Thyroid gland (tissue), 4 donors: ENCODE data around the gene KCNJ5. TPM values are rescaled to one million over a fixed set of nuclear protein-coding genes. Genes with fewer than 3 reads are reported as not detected.

Experiments
- DNase-seq, 2 donors: peaks; one replicate each; pipeline ENCODE4 v3.0.0-alpha.2; 2019
- H3K27ac ChIP-seq, 3 donors: fragments of 200-600 bp; sonication (generic); 1 replicate in 2 of 3; 2 replicates in 1 of 3; pipeline ENCODE4 v1.5.1; 2016 to 2019; ENCODE audit warnings: mild to moderate bottlenecking in 1 of 3, moderate library complexity in 1 of 3
- H3K27me3 ChIP-seq: fragments of 200-600 bp; sonication (generic); one replicate; pipeline ENCODE4 v1.5.1; 2019
- H3K36me3 ChIP-seq, 2 donors: fragments of 200-600 bp; sonication (generic); one replicate each; pipeline ENCODE4 v1.5.1; 2016 to 2019
- H3K4me1 ChIP-seq, 2 donors: fragments of 200-600 bp; sonication (generic); one replicate each; pipeline ENCODE4 v1.5.1; 2017 to 2019
- H3K4me3 ChIP-seq, 3 donors: fragments of 200-600 bp; sonication (generic); replicated peaks in 1 of 3; 1 replicate in 2 of 3; 2 replicates in 1 of 3; pipeline ENCODE4 v1.5.1; 2016; ENCODE audit warnings: mild to moderate bottlenecking in 1 of 3
- H3K9me3 ChIP-seq: fragments of 200-600 bp; sonication (generic); one replicate; pipeline ENCODE4 v1.5.1; 2017
- CTCF ChIP-seq, 6 experiments: fragments of 200-600 bp in 3 of 6; fragments of 450-650 bp in 3 of 6; sonication (generic) in 3 of 6; IDR thresholded peaks; one replicate each; pipeline ENCODE4 v1.5.1; 2016 to 2019; ENCODE audit warnings: antibody characterized with exemption in 6 of 6, mild to moderate bottlenecking in 2 of 6, inconsistent platforms in 1 of 6, moderate library complexity in 1 of 6
- POLR2A ChIP-seq, 2 donors: fragments of 450-650 bp; IDR thresholded peaks; one replicate each; pipeline ENCODE4 v1.6.1; 2017; ENCODE audit warnings: antibody characterized with exemption in 2 of 2, mild to moderate bottlenecking in 2 of 2, moderate library complexity in 1 of 2
- WGBS, 2 donors: methylation state at CpG; one replicate each; pipeline ENCODE4 v1.1.5; 2017; 5-methylcytosine and 5-hydroxymethylcytosine counted together
- intact Hi-C: fragments of 100-400 bp; cut with DNase I; formaldehyde crosslinking; loops from one replicate; pipeline ENCODE4 v1.15.1; 2023
- total RNA-seq, 4 donors: library from RNA; depleted of rRNA; stranded (reverse); fragments of >200 nt; gene quantifications; one replicate each; pipeline ENCODE4 v1.2.3, GENCODE V29; 2016

The KCNJ5 gene
- total RNA-seq, 4 donors from 2014 or later = 0.40 to 2.7 (median 1.2) TPM

- Histone ChIP-seq H3K27me3 (no peaks in the 10 kb centered on the region), H3K36me3 (no peaks in the 10 kb centered on the region), H3K4me1 (peaks cover 12 to 20% of the 10 kb centered on the region in 2 donors), H3K27ac (no peak overlapping the region), H3K4me3 (no peak overlapping the region), H3K9me3 (no peaks in the 10 kb centered on the region)
- intact Hi-C loops = no loop called here
- TF ChIP-seq CTCF (IDR thresholded peaks at IDR 0.05) = no peak
- TF ChIP-seq POLR2A (IDR thresholded peaks at IDR 0.05) = no peak
- no peak for DNase-seq
- 93 to 97% methylated on average over 9 to 10 of the region's 10 CpGs for WGBS, 2 donors
Observed at GRCh38 chr11:128868841-128869671, 22.1 kb upstream of the KCNJ5 start.

GRCh38 chr11:128871168-128871610 lies 20.0 kb upstream of the KCNJ5 start:
- no peak overlapping the region for H3K27ac ChIP-seq
- no peaks in the 10 kb centered on the region for H3K36me3 ChIP-seq
- TF ChIP-seq POLR2A (IDR thresholded peaks at IDR 0.05) = no peak
- no peak for TF ChIP-seq CTCF (IDR thresholded peaks at IDR 0.05)
- no peaks in the 10 kb centered on the region for H3K27me3 ChIP-seq
- H3K4me3 ChIP-seq = no peak overlapping the region
- no peaks in the 10 kb centered on the region for H3K9me3 ChIP-seq
- whole genome bisulfite sequencing, 2 donors = 78 to 84% methylated on average over 6 of the region's 6 CpGs
- no peak for DNase-seq
- intact Hi-C loops = no loop called here
- H3K4me1 ChIP-seq = peaks cover 4 to 5% of the 10 kb centered on the region in 2 donors

DNA sequence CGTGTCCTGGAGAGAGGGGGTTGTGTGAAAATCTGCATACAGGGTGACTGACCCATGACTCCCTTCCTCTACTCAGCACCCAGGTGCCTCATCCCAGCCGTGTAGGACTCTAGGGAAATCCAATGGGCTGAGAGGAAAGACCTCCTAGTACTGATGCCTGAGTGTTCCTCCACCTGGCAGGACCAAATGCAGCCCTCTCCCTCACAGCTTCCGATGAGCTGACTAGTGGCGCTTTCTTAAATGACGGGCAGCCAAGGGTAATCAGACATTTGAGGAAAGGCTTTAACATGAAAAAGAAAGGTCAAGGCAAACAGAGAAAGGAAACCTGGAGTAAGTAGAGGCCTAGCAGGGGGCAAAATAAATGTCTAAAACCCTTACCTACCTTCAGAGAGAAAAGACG lies 19.1 kb upstream of the KCNJ5 start:
- Histone ChIP-seq H3K4me1 (peaks cover 4 to 5% of the 10 kb centered on the region in 2 donors), H3K9me3 (no peaks in the 10 kb centered on the region), H3K27me3 (no peaks in the 10 kb centered on the region), H3K4me3 (no peak overlapping the region), H3K27ac (no peak overlapping the region), H3K36me3 (no peaks in the 10 kb centered on the region)
- TF ChIP-seq POLR2A (IDR thresholded peaks at IDR 0.05) (no peak), CTCF (IDR thresholded peaks at IDR 0.05) (no peak)
- intact Hi-C loops = no loop called here
- WGBS, 2 donors = 83% methylated on average over 6 of the region's 6 CpGs
- DNase-seq = no peak

DNA sequence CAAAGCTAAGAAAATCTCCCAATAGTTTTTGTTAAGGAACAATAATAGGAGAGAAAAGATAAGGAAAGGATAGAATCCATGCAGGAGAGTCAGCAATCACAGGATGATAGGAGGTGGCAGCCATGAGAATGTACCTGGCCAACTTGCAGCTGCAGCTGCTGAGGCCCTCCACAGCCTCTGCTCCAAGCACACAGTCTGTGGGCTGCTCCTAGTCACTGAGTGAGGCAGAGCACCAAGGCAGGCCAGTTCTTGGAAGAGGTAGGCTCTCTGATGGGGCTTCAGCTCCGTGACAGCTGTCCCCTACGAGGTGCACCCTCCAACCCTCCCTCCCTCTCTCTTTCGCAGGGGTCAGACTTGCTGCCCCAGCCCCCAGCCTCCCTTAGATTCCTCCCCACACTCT lies 18.6 kb upstream of the KCNJ5 start:
- DNase-seq = no peak
- TF ChIP-seq CTCF (IDR thresholded peaks at IDR 0.05) = no peak
- no peak for TF ChIP-seq POLR2A (IDR thresholded peaks at IDR 0.05)
- Histone ChIP-seq H3K4me3 (no peak overlapping the region), H3K4me1 (no peaks in the 10 kb centered on the region), H3K27me3 (no peaks in the 10 kb centered on the region), H3K27ac (no peak overlapping the region), H3K9me3 (no peaks in the 10 kb centered on the region), H3K36me3 (no peaks in the 10 kb centered on the region)
- 82 to 87% methylated on average over 3 of the region's 3 CpGs for WGBS, 2 donors
- intact Hi-C loops = no loop called here

DNA sequence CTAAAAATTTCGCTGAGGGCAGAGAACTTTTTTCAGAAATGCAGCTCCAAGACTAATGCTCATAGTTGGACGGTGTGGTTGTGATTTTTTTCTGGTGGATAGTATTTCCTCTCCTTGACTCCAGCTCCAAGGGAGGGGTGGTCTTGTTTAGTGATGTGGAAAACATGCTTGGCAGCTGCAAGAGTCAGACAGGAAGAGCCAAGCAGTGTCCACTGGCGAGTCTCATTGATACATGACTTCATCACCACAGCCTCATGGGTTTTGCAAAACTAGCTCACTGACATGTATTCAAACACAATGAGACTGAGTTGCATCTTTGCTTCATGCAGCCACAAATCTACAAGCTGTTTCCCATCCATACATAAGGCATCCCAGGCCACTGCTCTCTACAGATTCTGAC lies 16.7 kb upstream of the KCNJ5 start:
- H3K4me1 ChIP-seq = no peaks in the 10 kb centered on the region
- H3K36me3 ChIP-seq = no peaks in the 10 kb centered on the region
- no peaks in the 10 kb centered on the region for H3K27me3 ChIP-seq
- no peak overlapping the region for H3K4me3 ChIP-seq
- TF ChIP-seq POLR2A (IDR thresholded peaks at IDR 0.05) (no peak), CTCF (IDR thresholded peaks at IDR 0.05) (no peak)
- intact Hi-C loops = no loop called here
- H3K27ac ChIP-seq = no peak overlapping the region
- no peaks in the 10 kb centered on the region for H3K9me3 ChIP-seq
- 70 to 76% methylated on average over 3 of the region's 3 CpGs for WGBS, 2 donors
- DNase-seq = no peak
